Adrenal gland (tissue), 12 donors: ENCODE results near the gene PNLIPRP2. TPM values are rescaled to one million over a fixed set of nuclear protein-coding genes. Genes with fewer than 3 reads are reported as not detected.
A peak's percentile ranks its signal among the peaks of the same experiment; 100 is the strongest.

Experiments used
- DNase-seq, 7 donors: peaks; one replicate each; pipeline ENCODE4 v3.0.0-alpha.2; 2019 to 2020
- H3K27ac ChIP-seq, 5 donors: fragments of 200-600 bp; sonication (generic) in 4 of 5; 1 replicate in 3 of 5; 2 replicates in 2 of 5; pipeline versions ENCODE4 v1.5.1 to v1.8.0; 2016 to 2020; ENCODE audit warnings: mild to moderate bottlenecking in 1 of 5
- H3K27me3 ChIP-seq: fragments of 200-600 bp; 2 replicates; pipeline ENCODE4 v1.8.0; 2021
- H3K36me3 ChIP-seq, 2 donors: fragments of 200-600 bp; replicated peaks in 1 of 2; 1 replicate in 1 of 2; 2 replicates in 1 of 2; pipeline versions ENCODE4 v1.5.1 to v1.8.0; 2018 to 2022
- H3K4me1 ChIP-seq, 2 donors: fragments of 200-600 bp; replicated peaks in 1 of 2; 1 replicate in 1 of 2; 2 replicates in 1 of 2; pipeline versions ENCODE4 v1.5.1 to v1.8.0; 2018 to 2021
- H3K4me3 ChIP-seq, 4 donors: fragments of 200-600 bp; sonication (generic) in 3 of 4; one replicate each; pipeline ENCODE4 v1.5.1; 2016 to 2018
- H3K9me3 ChIP-seq, 3 donors: fragments of 200-600 bp; sonication (generic) in 1 of 3; replicated peaks in 1 of 3; 1 replicate in 2 of 3; 2 replicates in 1 of 3; pipeline versions ENCODE4 v1.5.1 to v1.8.0; 2016 to 2021
- POLR2A ChIP-seq, 2 donors: fragments of 450-650 bp; IDR thresholded peaks; one replicate each; pipeline ENCODE4 v1.6.1; 2017; ENCODE audit warnings: antibody characterized with exemption in 2 of 2, mild to moderate bottlenecking in 2 of 2, moderate library complexity in 1 of 2
- WGBS, 4 donors: extraction: QIAGEN DNeasy Blood & Tissue Kit in 2 of 4; methylation state at CpG; one replicate each; pipeline versions ENCODE4 v1.1.5 to v1.1.7; 2013 to 2017; 5-methylcytosine and 5-hydroxymethylcytosine counted together
- intact Hi-C, 2 donors: fragments of 100-400 bp; cut with DNase I; formaldehyde crosslinking; loops; one replicate each; pipeline versions ENCODE4 v1.14.1 to v1.15.0; 2022 to 2023
- polyA plus RNA-seq, 3 donors: library from polyadenylated mRNA; stranded (reverse); fragments of 200-250 nt in 2 of 3; fragments of 350-450 nt in 1 of 3; fragmentation: Illumina TruSeq in 1 of 3; extraction: RNeasy Lipid Tissue Mini Kit (QIAGEN cat#74804) in 1 of 3; gene quantifications; one replicate each; pipeline ENCODE4 v1.2.3, GENCODE V29; 2013 to 2014
- total RNA-seq, 9 donors: library from RNA; depleted of rRNA in 4 of 9; stranded (reverse); fragments of >200 nt in 4 of 9; fragments of 120-200 nt in 1 of 9; fragmentation: NEBNext Ultra II Directional in 1 of 9; extraction: Animal tissue kit (Norgen Biotek cat#: 25700) in 1 of 9; gene quantifications; one replicate each; pipeline versions ENCODE4 v1.1.0 to v1.2.4, GENCODE V29; 2013 to 2023
- TF ChIP-seq, protein P1 (sequence below), 6 experiments: fragments of 450-650 bp in 4 of 6; fragments of 200-600 bp in 2 of 6; sonication (generic) in 1 of 6; IDR thresholded peaks; 1 replicate in 5 of 6; 2 replicates in 1 of 6; pipeline versions ENCODE4 v1.5.1 to v1.8.0; 2016 to 2021; ENCODE audit warnings: antibody characterized with exemption in 6 of 6, mild to moderate bottlenecking in 2 of 6, moderate library complexity in 1 of 6
- donor health status: healthy with polysubstance abuse.
- donor health status: Bipolar disorder and iron deficiency.
- donor health status: DM: yes; HTN: yes; CAD: no.
- donor health status: DM: no; HTN: no; CAD: no.
- donor health status: DM: no; HTN: no; CAD: no.
- donor health status: DM: yes; HTN: yes; CAD: no.

The PNLIPRP2 gene
- total and polyA plus RNA-seq, 12 donors = 0.15 to 1.1 (median 0.89) TPM; not detected in 6

DNA sequence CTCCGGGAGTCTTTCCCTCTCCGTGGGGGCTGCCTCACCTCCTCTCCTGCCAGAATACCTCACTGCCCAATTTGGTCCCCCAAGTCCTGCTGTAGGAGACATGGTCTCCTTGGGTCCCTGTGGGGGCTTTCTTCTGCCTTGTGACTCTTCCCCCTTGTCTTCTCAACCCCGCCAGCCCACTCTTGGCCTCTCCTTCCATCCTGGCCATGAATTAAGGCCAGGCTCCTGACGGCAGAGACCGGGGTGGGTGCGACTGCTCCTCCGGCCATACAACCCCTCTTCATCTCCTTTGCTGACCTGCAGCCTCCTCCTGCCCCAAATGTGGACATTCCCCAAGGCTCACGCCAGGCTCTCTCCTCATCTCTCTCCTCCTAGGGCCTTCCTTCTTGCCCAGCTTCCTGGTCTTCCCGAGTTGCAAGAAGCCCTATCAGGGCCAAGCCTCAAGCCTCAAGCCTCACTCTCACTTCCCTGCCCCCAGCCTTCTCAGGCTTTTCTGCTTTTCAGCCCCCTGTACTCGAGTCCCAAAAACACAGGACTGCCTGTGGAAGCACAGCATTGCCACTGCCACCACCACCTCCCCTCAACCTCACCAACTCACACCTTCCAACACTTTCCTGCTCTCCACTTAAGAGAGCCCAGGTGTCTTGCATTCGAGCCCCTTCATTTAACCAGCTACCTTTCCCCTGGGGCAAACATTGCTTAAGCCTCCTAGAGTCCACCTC lies 1.3 kb downstream of the PNLIPRP2 start:
- WGBS, 4 donors = 78 to 85% (median 83%) methylated on average over 11 of the region's 11 CpGs
- TF ChIP-seq POLR2A (IDR thresholded peaks at IDR 0.05) = no peak
- TF ChIP-seq, protein P1, sequence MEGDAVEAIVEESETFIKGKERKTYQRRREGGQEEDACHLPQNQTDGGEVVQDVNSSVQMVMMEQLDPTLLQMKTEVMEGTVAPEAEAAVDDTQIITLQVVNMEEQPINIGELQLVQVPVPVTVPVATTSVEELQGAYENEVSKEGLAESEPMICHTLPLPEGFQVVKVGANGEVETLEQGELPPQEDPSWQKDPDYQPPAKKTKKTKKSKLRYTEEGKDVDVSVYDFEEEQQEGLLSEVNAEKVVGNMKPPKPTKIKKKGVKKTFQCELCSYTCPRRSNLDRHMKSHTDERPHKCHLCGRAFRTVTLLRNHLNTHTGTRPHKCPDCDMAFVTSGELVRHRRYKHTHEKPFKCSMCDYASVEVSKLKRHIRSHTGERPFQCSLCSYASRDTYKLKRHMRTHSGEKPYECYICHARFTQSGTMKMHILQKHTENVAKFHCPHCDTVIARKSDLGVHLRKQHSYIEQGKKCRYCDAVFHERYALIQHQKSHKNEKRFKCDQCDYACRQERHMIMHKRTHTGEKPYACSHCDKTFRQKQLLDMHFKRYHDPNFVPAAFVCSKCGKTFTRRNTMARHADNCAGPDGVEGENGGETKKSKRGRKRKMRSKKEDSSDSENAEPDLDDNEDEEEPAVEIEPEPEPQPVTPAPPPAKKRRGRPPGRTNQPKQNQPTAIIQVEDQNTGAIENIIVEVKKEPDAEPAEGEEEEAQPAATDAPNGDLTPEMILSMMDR (IDR thresholded peaks at IDR 0.05) = no peak
- peaks cover 13% of the 10 kb centered on the region for H3K27me3 ChIP-seq
- H3K4me1 ChIP-seq = no peaks in the 10 kb centered on the region
- no peaks in the 10 kb centered on the region for H3K36me3 ChIP-seq
- no peak for DNase-seq
- no peak overlapping the region for H3K4me3 ChIP-seq
- H3K9me3 ChIP-seq = no peaks in the 10 kb centered on the region
- intact Hi-C loops = loop anchor here in 1 of 2 donors (10.0 kb wide), 1 partner anchor 63 kb away; no protein-coding TSS in a partner anchor
- no peak overlapping the region for H3K27ac ChIP-seq

DNA sequence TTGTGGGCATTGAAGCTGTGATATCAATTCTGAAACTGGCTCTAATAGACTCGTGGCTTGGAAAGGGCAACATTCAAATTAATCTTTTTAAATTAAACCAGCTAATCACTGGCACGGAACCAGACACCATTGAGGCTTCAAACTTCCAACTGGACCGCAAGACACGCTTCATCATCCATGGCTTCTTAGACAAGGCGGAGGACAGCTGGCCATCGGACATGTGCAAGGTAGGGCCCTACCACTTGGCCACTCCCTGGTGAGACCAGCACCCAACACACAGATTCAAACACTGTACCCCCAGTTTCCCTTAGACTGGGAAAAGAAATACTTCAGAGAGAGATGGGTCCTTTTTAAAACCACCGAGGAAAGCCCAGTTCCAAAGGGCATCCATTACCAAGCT lies 5.1 kb downstream of the PNLIPRP2 start:
- no peak for TF ChIP-seq POLR2A (IDR thresholded peaks at IDR 0.05)
- TF ChIP-seq, protein P1 (IDR thresholded peaks at IDR 0.05) = no peak
- peaks cover 0 to 5% of the 10 kb centered on the region in 2 donors for H3K4me1 ChIP-seq
- DNase-seq = peak in 1 of 7 donors; percentile 20
- H3K27ac ChIP-seq = no peak overlapping the region
- peaks cover 14% of the 10 kb centered on the region for H3K27me3 ChIP-seq
- 83 to 86% (median 85%) methylated on average over 5 to 7 of the region's 7 CpGs for WGBS, 4 donors
- no peak overlapping the region for H3K4me3 ChIP-seq
- H3K9me3 ChIP-seq = no peaks in the 10 kb centered on the region
- H3K36me3 ChIP-seq = no peaks in the 10 kb centered on the region
- intact Hi-C loops = loop anchor here in 1 of 2 donors (10.0 kb wide), 1 partner anchor 59 kb away; no protein-coding TSS in a partner anchor

- WGBS, 4 donors = 64 to 75% (median 65%) methylated on average over 8 to 9 of the region's 9 CpGs
- peak in 1 of 7 donors; percentile 18 for DNase-seq
- Histone ChIP-seq H3K4me1 (peaks cover 0 to 5% of the 10 kb centered on the region in 2 donors), H3K27me3 (peaks cover 14% of the 10 kb centered on the region), H3K27ac (no peak overlapping the region), H3K9me3 (no peaks in the 10 kb centered on the region), H3K36me3 (no peaks in the 10 kb centered on the region), H3K4me3 (no peak overlapping the region)
- TF ChIP-seq POLR2A (IDR thresholded peaks at IDR 0.05) = no peak
- TF ChIP-seq, protein P1 (IDR thresholded peaks at IDR 0.05) = no peak
- intact Hi-C loops = loop anchor here in 1 of 2 donors (10.0 kb wide), 1 partner anchor 58 kb away; no protein-coding TSS in a partner anchor
Observed at GRCh38 chr10:116626815-116627214, 6.1 kb downstream of the PNLIPRP2 start.

- H3K36me3 ChIP-seq = no peaks in the 10 kb centered on the region
- no peaks in the 10 kb centered on the region for H3K9me3 ChIP-seq
- intact Hi-C loops = loop anchor here in 1 of 2 donors (10.0 kb wide), 1 partner anchor 57 kb away; no protein-coding TSS in a partner anchor
- TF ChIP-seq, protein P1 (IDR thresholded peaks at IDR 0.05) = peak in 5 of 6 experiments; percentile 42 to 67 (median 50)
- no peak for TF ChIP-seq POLR2A (IDR thresholded peaks at IDR 0.05)
- H3K27ac ChIP-seq = no peak overlapping the region
- H3K4me3 ChIP-seq = peak overlapping the region in 1 of 4 donors; percentile 43
- WGBS, 4 donors = 3 to 13% (median 7%) methylated on average over 9 to 49 of the region's 49 CpGs
- H3K4me1 ChIP-seq = peaks cover 0 to 5% of the 10 kb centered on the region in 2 donors
- peak in 6 of 7 donors; percentile 39 to 53 (median 46) for DNase-seq
- H3K27me3 ChIP-seq = peaks cover 14% of the 10 kb centered on the region
Observed at GRCh38 chr10:116627386-116627933, 6.7 kb downstream of the PNLIPRP2 start.
